Measurements from ENCODE around the gene PMEL.

PMEL gene

GRCh38 chr12:55978393-55978792 is 12.6 kb upstream of the PMEL start:
- DNase-seq (ENCODE audit: low spot score) = no peak
- no peak for TF ChIP-seq CTCF (IDR thresholded peaks at IDR 0.05; ENCODE audit: extremely low read depth, missing control alignments)

- no peak for TF ChIP-seq CTCF (IDR thresholded peaks at IDR 0.05; ENCODE audit: extremely low read depth, missing control alignments)
- DNase-seq (ENCODE audit: low spot score) = peak; percentile 44
Measured at GRCh38 chr12:55974308-55974730, 8.5 kb upstream of the PMEL start.

GRCh38 chr12:55973599-55974307 is 7.9 kb upstream of the PMEL start, which contains the start of gene RAB5B:
Gene RAB5B, plus strand, starts transcription at chr12:55974078. Its CDS starts 12,883 bp downstream, at chr12:55986961.
- TF ChIP-seq CTCF (IDR thresholded peaks at IDR 0.05; ENCODE audit: extremely low read depth, missing control alignments) = no peak
- peak; percentile 94 for DNase-seq (ENCODE audit: low spot score)

GRCh38 chr12:55972911-55973598 is 7.2 kb upstream of the PMEL start:
- DNase-seq (ENCODE audit: low spot score) = no peak
- no peak for TF ChIP-seq CTCF (IDR thresholded peaks at IDR 0.05; ENCODE audit: extremely low read depth, missing control alignments)

- TF ChIP-seq CTCF (IDR thresholded peaks at IDR 0.05; ENCODE audit: extremely low read depth, missing control alignments) = no peak
- DNase-seq (ENCODE audit: low spot score) = no peak
Measured at GRCh38 chr12:55972456-55972855, 6.6 kb upstream of the PMEL start.

GRCh38 chr12:55972042-55972441 is 6.2 kb upstream of the PMEL start:
- DNase-seq (ENCODE audit: low spot score) = no peak

More at GRCh38 chr12:55972042-55972441, 6.2 kb upstream of the PMEL start:
- no peak for TF ChIP-seq CTCF (IDR thresholded peaks at IDR 0.05; ENCODE audit: extremely low read depth, missing control alignments)
